ENCODE results near the gene SLC44A5. TPM values are rescaled to one million over a fixed set of nuclear protein-coding genes. Genes with fewer than 3 reads are reported as not detected.
"Not testable (repeated sequence)": the region's sequence is repeated elsewhere in the genome, so short reads cannot be mapped to it uniquely, and the experiment has no call there.

SLC44A5 gene
- total RNA-seq, 2 donors from 2014 or later = 0.70 TPM; not detected in 1

GRCh38 chr1:75400716-75401115 is 210.2 kb downstream of the SLC44A5 start:
- H3K27me3 Mint-ChIP-seq (ENCODE audit: low read depth) = no peaks in the 10 kb centered on the region
- H3K9me3 Mint-ChIP-seq = peaks cover 5 to 11% of the 10 kb centered on the region in 2 donors
- H3K4me1 Mint-ChIP-seq (ENCODE audit: low read depth) = no peaks in the 10 kb centered on the region
- peaks cover 2% of the 10 kb centered on the region in 2 donors for H3K36me3 Mint-ChIP-seq (ENCODE audit: insufficient read depth in 2 of 2)
- DNase-seq (no peak), ATAC-seq (replicated peaks in 1 of 2) (no peak)
- no peak overlapping the region for H3K27ac Mint-ChIP-seq
- no peak overlapping the region for H3K4me3 Mint-ChIP-seq

DNA sequence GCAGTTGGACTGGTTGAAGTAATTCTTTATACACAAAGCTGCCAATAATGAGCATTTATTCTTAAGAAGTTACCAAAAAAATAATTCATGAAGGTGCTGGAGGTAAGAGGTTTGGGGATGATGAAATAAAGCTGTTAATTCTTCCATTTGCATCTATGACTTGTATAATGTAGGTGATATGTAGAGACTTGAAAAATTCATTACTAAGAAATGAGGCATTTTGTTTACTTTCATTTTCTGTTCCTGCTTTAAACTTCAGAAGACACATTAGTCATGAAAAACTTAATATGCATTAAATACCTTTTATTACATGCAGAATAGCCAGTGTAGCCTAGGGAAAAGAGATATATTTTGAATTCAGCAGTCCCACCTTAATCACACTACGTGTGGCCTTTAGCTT is 214.2 kb downstream of the SLC44A5 start:
- ATAC-seq (replicated peaks in 1 of 2) = no peak

DNA sequence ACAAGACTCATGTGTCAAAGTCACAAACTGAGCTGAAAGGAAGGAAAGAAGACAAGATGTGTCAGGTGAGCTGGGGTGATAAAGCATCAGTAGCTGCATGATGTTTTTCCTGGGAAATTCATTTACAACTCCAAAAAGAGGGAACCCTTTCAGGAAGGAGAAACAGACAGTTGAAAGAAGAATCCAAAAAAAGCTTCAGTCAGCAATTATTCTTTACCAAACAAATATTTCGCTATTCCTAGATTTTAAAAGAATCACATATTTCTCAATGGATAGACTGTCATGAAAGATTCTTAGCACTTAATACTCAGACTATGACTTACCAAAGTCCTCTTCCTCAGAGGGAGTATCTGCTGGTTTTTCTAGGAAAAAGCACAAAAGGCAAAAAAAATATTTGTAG is 214.7 kb downstream of the SLC44A5 start:
- Mint-ChIP-seq H3K36me3 (ENCODE audit: insufficient read depth in 2 of 2) (peaks cover 0 to 1% of the 10 kb centered on the region in 2 donors), H3K4me3 (no peak overlapping the region), H3K9me3 (peaks cover 5 to 7% of the 10 kb centered on the region in 2 donors), H3K4me1 (ENCODE audit: low read depth) (no peaks in the 10 kb centered on the region), H3K27me3 (ENCODE audit: low read depth) (no peaks in the 10 kb centered on the region), H3K27ac (no peak overlapping the region)
- no peak for ATAC-seq (replicated peaks in 1 of 2)
- no peak for DNase-seq

More for the DNA sequence above, 214.2 kb downstream of the SLC44A5 start:
- H3K9me3 Mint-ChIP-seq = peaks cover 5 to 7% of the 10 kb centered on the region in 2 donors
- H3K36me3 Mint-ChIP-seq (ENCODE audit: insufficient read depth in 2 of 2) = no peaks in the 10 kb centered on the region
- H3K4me1 Mint-ChIP-seq (ENCODE audit: low read depth) = no peaks in the 10 kb centered on the region
- no peak overlapping the region for H3K27ac Mint-ChIP-seq
- no peak overlapping the region for H3K4me3 Mint-ChIP-seq
- no peaks in the 10 kb centered on the region for H3K27me3 Mint-ChIP-seq (ENCODE audit: low read depth)
- no peak for DNase-seq

GRCh38 chr1:75394386-75395139 is 216.4 kb downstream of the SLC44A5 start:
- ATAC-seq (replicated peaks in 1 of 2) = no peak
- H3K36me3 Mint-ChIP-seq (ENCODE audit: insufficient read depth in 2 of 2) = peaks cover 0 to 1% of the 10 kb centered on the region in 2 donors
- H3K9me3 Mint-ChIP-seq = peaks cover 10 to 11% of the 10 kb centered on the region in 2 donors
- no peak overlapping the region for H3K27ac Mint-ChIP-seq
- H3K4me1 Mint-ChIP-seq (ENCODE audit: low read depth) = no peaks in the 10 kb centered on the region
- no peak overlapping the region for H3K4me3 Mint-ChIP-seq
- DNase-seq = no peak
- no peaks in the 10 kb centered on the region for H3K27me3 Mint-ChIP-seq (ENCODE audit: low read depth)

GRCh38 chr1:75392278-75392677 is 218.6 kb downstream of the SLC44A5 start:
- H3K36me3 Mint-ChIP-seq (ENCODE audit: insufficient read depth in 2 of 2) = peaks cover 0 to 4% of the 10 kb centered on the region in 2 donors
- H3K4me1 Mint-ChIP-seq (ENCODE audit: low read depth) = no peaks in the 10 kb centered on the region
- no peak overlapping the region for H3K4me3 Mint-ChIP-seq
- DNase-seq = no peak
- no peak for ATAC-seq (replicated peaks in 1 of 2)
- H3K9me3 Mint-ChIP-seq = peaks cover 11 to 12% of the 10 kb centered on the region in 2 donors
- H3K27me3 Mint-ChIP-seq (ENCODE audit: low read depth) = no peaks in the 10 kb centered on the region
- H3K27ac Mint-ChIP-seq = no peak overlapping the region

- not testable (repeated sequence) for H3K4me1 Mint-ChIP-seq (ENCODE audit: low read depth); DNase-seq; H3K9me3 Mint-ChIP-seq; H3K27me3 Mint-ChIP-seq (ENCODE audit: low read depth); H3K36me3 Mint-ChIP-seq (ENCODE audit: insufficient read depth in 2 of 2); ATAC-seq (replicated peaks in 1 of 2); H3K27ac Mint-ChIP-seq
- peak overlapping the region in 1 of 2 donors; percentile 83 for H3K4me3 Mint-ChIP-seq
Observed at GRCh38 chr1:75375476-75376447, 235.2 kb downstream of the SLC44A5 start.

- H3K4me1 Mint-ChIP-seq (ENCODE audit: low read depth) = no peaks in the 10 kb centered on the region
- no peak overlapping the region for H3K4me3 Mint-ChIP-seq
- ATAC-seq (replicated peaks in 1 of 2) (no peak), DNase-seq (no peak)
- H3K36me3 Mint-ChIP-seq (ENCODE audit: insufficient read depth in 2 of 2) = no peaks in the 10 kb centered on the region
- no peak overlapping the region for H3K27ac Mint-ChIP-seq
- H3K27me3 Mint-ChIP-seq (ENCODE audit: low read depth) = no peaks in the 10 kb centered on the region
- H3K9me3 Mint-ChIP-seq = peaks cover 0 to 2% of the 10 kb centered on the region in 2 donors
Observed at GRCh38 chr1:75373542-75374159, 237.3 kb downstream of the SLC44A5 start.

- H3K4me1 Mint-ChIP-seq (ENCODE audit: low read depth) = no peaks in the 10 kb centered on the region
- ATAC-seq (replicated peaks in 1 of 2) (no peak), DNase-seq (no peak)
- no peak overlapping the region for H3K4me3 Mint-ChIP-seq
- no peaks in the 10 kb centered on the region for H3K27me3 Mint-ChIP-seq (ENCODE audit: low read depth)
- H3K36me3 Mint-ChIP-seq (ENCODE audit: insufficient read depth in 2 of 2) = peaks cover 1 to 5% of the 10 kb centered on the region in 2 donors
- H3K9me3 Mint-ChIP-seq = peaks cover 4 to 8% of the 10 kb centered on the region in 2 donors
- H3K27ac Mint-ChIP-seq = no peak overlapping the region
Observed at GRCh38 chr1:75366595-75366994, 244.3 kb downstream of the SLC44A5 start.

- Mint-ChIP-seq H3K4me1 (ENCODE audit: low read depth) (no peaks in the 10 kb centered on the region), H3K36me3 (ENCODE audit: insufficient read depth in 2 of 2) (no peaks in the 10 kb centered on the region), H3K9me3 (peaks cover 2 to 3% of the 10 kb centered on the region in 2 donors), H3K27me3 (ENCODE audit: low read depth) (no peaks in the 10 kb centered on the region), H3K27ac (no peak overlapping the region), H3K4me3 (no peak overlapping the region)
- no peak for ATAC-seq (replicated peaks in 1 of 2)
- DNase-seq = no peak
Observed at GRCh38 chr1:75361260-75361659, 249.7 kb downstream of the SLC44A5 start.

- not testable (repeated sequence) for H3K9me3 Mint-ChIP-seq; H3K27ac Mint-ChIP-seq; DNase-seq; H3K4me3 Mint-ChIP-seq; H3K4me1 Mint-ChIP-seq (ENCODE audit: low read depth); H3K27me3 Mint-ChIP-seq (ENCODE audit: low read depth); ATAC-seq (replicated peaks in 1 of 2); H3K36me3 Mint-ChIP-seq (ENCODE audit: insufficient read depth in 2 of 2)
Observed at GRCh38 chr1:75354267-75354666, 256.6 kb downstream of the SLC44A5 start.

GRCh38 chr1:75353051-75353450 is 257.9 kb downstream of the SLC44A5 start:
- Mint-ChIP-seq H3K9me3 (peaks cover 0 to 2% of the 10 kb centered on the region in 2 donors), H3K36me3 (ENCODE audit: insufficient read depth in 2 of 2) (no peaks in the 10 kb centered on the region), H3K27ac (no peak overlapping the region), H3K4me3 (no peak overlapping the region), H3K27me3 (ENCODE audit: low read depth) (no peaks in the 10 kb centered on the region), H3K4me1 (ENCODE audit: low read depth) (no peaks in the 10 kb centered on the region)
- DNase-seq (no peak), ATAC-seq (replicated peaks in 1 of 2) (no peak)

DNA sequence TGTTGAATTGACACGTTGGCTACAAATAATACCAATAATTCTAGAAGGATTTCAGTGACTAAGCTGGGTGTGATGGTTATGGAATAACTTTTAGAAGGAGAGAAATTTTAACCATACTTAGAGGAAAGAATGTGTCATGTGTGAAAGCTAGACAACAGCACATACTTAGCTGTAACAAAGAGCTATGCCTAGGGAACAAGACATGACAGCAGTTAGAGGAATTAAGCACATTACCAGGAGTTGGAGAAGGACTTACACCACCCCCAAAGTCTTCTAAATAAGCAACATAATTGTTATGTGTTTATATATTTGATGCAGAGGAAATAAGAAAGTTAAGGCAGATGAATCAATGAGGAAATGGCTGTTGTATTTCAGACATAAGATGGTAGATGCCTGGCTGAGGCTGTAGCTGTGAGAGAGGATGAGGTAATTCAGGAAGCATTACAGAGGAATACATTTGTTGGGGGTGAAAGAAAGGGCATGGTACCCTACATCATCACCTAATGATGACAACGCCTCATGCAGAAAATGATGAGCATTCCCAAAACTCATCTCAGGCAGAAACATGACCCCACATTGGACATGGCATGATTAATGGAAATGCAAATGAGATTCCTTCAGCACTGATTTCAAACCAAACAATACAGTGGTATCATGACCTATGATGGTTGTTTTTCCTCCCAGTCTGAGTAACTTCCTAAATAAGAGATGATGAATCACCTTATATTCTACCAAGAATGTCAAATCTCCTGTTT is 265.2 kb downstream of the SLC44A5 start:
- DNase-seq (no peak), ATAC-seq (replicated peaks in 1 of 2) (no peak)
- Mint-ChIP-seq H3K27me3 (ENCODE audit: low read depth) (no peaks in the 10 kb centered on the region), H3K36me3 (ENCODE audit: insufficient read depth in 2 of 2) (no peaks in the 10 kb centered on the region), H3K4me1 (ENCODE audit: low read depth) (no peaks in the 10 kb centered on the region), H3K4me3 (no peak overlapping the region), H3K27ac (no peak overlapping the region), H3K9me3 (peaks cover 4 to 7% of the 10 kb centered on the region in 2 donors)
